DMS114 treated with DMSO at 0.1 percent for 48 hours (cell line): ENCODE measurements around the gene CLK2.

Experiments
- DNase-seq: peaks from one replicate; lab custom pipeline; 2025; ENCODE audit not compliant: unreplicated experiment; lab: John Stamatoyannopoulos, UW

The CLK2 gene

GRCh38 chr1:155273343-155274245 lies at the start of gene CLK2:
Gene CLK2, minus strand, starts transcription at chr1:155273504. Its CDS starts 2,527 bp downstream, at chr1:155270977.
- DNase-seq = peak; percentile 95

GRCh38 chr1:155322571-155322952 lies 49.3 kb upstream of the CLK2 start:
- DNase-seq = peak; percentile 59

GRCh38 chr1:155321639-155322503 lies 48.6 kb upstream of the CLK2 start:
- DNase-seq = no peak

- DNase-seq = peak; percentile 84
Measured at GRCh38 chr1:155320661-155321617, 47.6 kb upstream of the CLK2 start, which contains the start of gene RUSC1. Gene RUSC1, plus strand, starts transcription at chr1:155320894. Its CDS starts 880 bp downstream, at chr1:155321774.

- no peak for DNase-seq
Measured at GRCh38 chr1:155320252-155320651, 46.9 kb upstream of the CLK2 start.

GRCh38 chr1:155319536-155319935 lies 46.2 kb upstream of the CLK2 start:
- no peak for DNase-seq

- no peak for DNase-seq
Measured at GRCh38 chr1:155318082-155318481, 44.8 kb upstream of the CLK2 start.

GRCh38 chr1:155316922-155317321 lies 43.6 kb upstream of the CLK2 start:
- no peak for DNase-seq

GRCh38 chr1:155313261-155313660 lies 40.0 kb upstream of the CLK2 start:
- DNase-seq = no peak

- DNase-seq = no peak
Measured at GRCh38 chr1:155309423-155310021, 36.2 kb upstream of the CLK2 start.

- peak; percentile 100 for DNase-seq
Measured at GRCh38 chr1:155308493-155309422, 35.5 kb upstream of the CLK2 start, which contains the start of gene FDPS. Gene FDPS, plus strand, starts transcription at chr1:155308866. Its CDS starts 924 bp downstream, at chr1:155309790.

- peak; percentile 64 for DNase-seq
Measured at GRCh38 chr1:155307247-155307740, 34.0 kb upstream of the CLK2 start.

GRCh38 chr1:155305881-155306391 lies 32.6 kb upstream of the CLK2 start:
- no peak for DNase-seq

- no peak for DNase-seq
Measured at GRCh38 chr1:155304558-155305063, 31.3 kb upstream of the CLK2 start.

GRCh38 chr1:155301342-155301841 lies 28.1 kb upstream of the CLK2 start, which contains the start of gene PKLR:
Gene PKLR, minus strand, starts transcription at chr1:155301438. Its CDS starts 43 bp downstream, at chr1:155301395.
- no peak for DNase-seq

GRCh38 chr1:155300553-155301329 lies 27.4 kb upstream of the CLK2 start:
- no peak for DNase-seq

- DNase-seq = no peak
Measured at GRCh38 chr1:155300024-155300423, 26.7 kb upstream of the CLK2 start.
